H9 (cell line): Measurements from ENCODE around the gene UBE2D1. TPM values are rescaled to one million over a fixed set of nuclear protein-coding genes. Genes with fewer than 3 reads are reported as not detected.

Source experiments
- DNase-seq: peaks from one replicate; pipeline ENCODE4 v3.0.0-alpha.2; 2017
- H2AFZ ChIP-seq: one replicate; pipeline ENCODE4 v1.6.1; 2013; ENCODE audit warnings: mild to moderate bottlenecking, low read length, control low read depth, moderate library complexity
- H2AK5ac ChIP-seq: 2 replicates; pipeline ENCODE4 v1.6.1; 2013; ENCODE audit warnings: low read length, control low read depth, mixed read lengths; ENCODE audit not compliant: insufficient read length
- H2BK120ac ChIP-seq: one replicate; pipeline ENCODE4 v1.6.1; 2013; ENCODE audit warnings: low read depth, mild to moderate bottlenecking, low read length, control low read depth, inconsistent platforms; ENCODE audit not compliant: poor library complexity, severe bottlenecking
- H2BK12ac ChIP-seq: 2 replicates; pipeline ENCODE4 v1.6.1; 2013; ENCODE audit warnings: low read length, control low read depth, mixed read lengths, low read depth; ENCODE audit not compliant: insufficient read length
- H2BK15ac ChIP-seq: 2 replicates; pipeline ENCODE4 v1.6.1; 2013; ENCODE audit warnings: low read depth, low read length, control low read depth
- H2BK20ac ChIP-seq: one replicate; pipeline ENCODE4 v1.6.1; 2013; ENCODE audit warnings: low read depth, mild to moderate bottlenecking, low read length, control low read depth, inconsistent platforms; ENCODE audit not compliant: poor library complexity, severe bottlenecking
- H2BK5ac ChIP-seq: 2 replicates; pipeline ENCODE4 v1.6.1; 2013; ENCODE audit warnings: low read length, control low read depth, mixed read lengths; ENCODE audit not compliant: insufficient read length
- H3K14ac ChIP-seq: 2 replicates; pipeline ENCODE4 v1.6.1; 2013; ENCODE audit warnings: low read length, control low read depth; ENCODE audit not compliant: insufficient read depth
- H3K18ac ChIP-seq: 2 replicates; pipeline ENCODE4 v1.6.1; 2013; ENCODE audit warnings: low read depth, mild to moderate bottlenecking, mixed read lengths, low read length, control low read depth; ENCODE audit not compliant: insufficient read length
- H3K23ac ChIP-seq: 2 replicates; pipeline ENCODE4 v1.6.1; 2013; ENCODE audit warnings: low read length, control low read depth, mixed read lengths, low read depth; ENCODE audit not compliant: insufficient read length
- H3K23me2 ChIP-seq: 2 replicates; pipeline ENCODE4 v1.6.1; 2013; ENCODE audit warnings: low read depth, mild to moderate bottlenecking, mixed read lengths, low read length, control low read depth; ENCODE audit not compliant: insufficient read length, poor library complexity, severe bottlenecking
- H3K27ac ChIP-seq: 2 replicates; pipeline ENCODE4 v1.5.1; 2013; ENCODE audit warnings: low read length, control low read depth, mixed read lengths, low read depth; ENCODE audit not compliant: insufficient read length
- H3K27me3 ChIP-seq: 2 replicates; pipeline ENCODE4 v1.6.1; 2013; ENCODE audit warnings: low read length, control low read depth, inconsistent platforms; ENCODE audit not compliant: insufficient read depth
- H3K4ac ChIP-seq: 2 replicates; pipeline ENCODE4 v1.6.1; 2013; ENCODE audit warnings: low read depth, mild to moderate bottlenecking, control low read depth, inconsistent platforms, low read length, moderate library complexity
- H3K4me1 ChIP-seq: 2 replicates; pipeline ENCODE4 v1.6.1; 2013; ENCODE audit warnings: low read length, control low read depth, inconsistent platforms; ENCODE audit not compliant: insufficient read depth
- H3K4me2 ChIP-seq: 2 replicates; pipeline ENCODE4 v1.6.1; 2013; ENCODE audit warnings: low read length, control low read depth, mixed read lengths; ENCODE audit not compliant: insufficient read length, insufficient read depth
- H3K56ac ChIP-seq: 2 replicates; pipeline ENCODE4 v1.6.1; 2013; ENCODE audit warnings: low read depth, mild to moderate bottlenecking, mixed read lengths, low read length, control low read depth; ENCODE audit not compliant: insufficient read length
- H3K79me1 ChIP-seq: 2 replicates; pipeline ENCODE4 v1.6.1; 2013; ENCODE audit warnings: low read depth, mild to moderate bottlenecking, moderate library complexity, low read length, control low read depth, inconsistent platforms; ENCODE audit not compliant: insufficient read depth, poor library complexity, severe bottlenecking
- H3K79me2 ChIP-seq: 2 replicates; pipeline ENCODE4 v1.6.1; 2013; ENCODE audit warnings: low read length, control low read depth, inconsistent platforms; ENCODE audit not compliant: insufficient read depth
- H3K9ac ChIP-seq: 2 replicates; pipeline ENCODE4 v1.6.1; 2013; ENCODE audit warnings: low read length, control low read depth, mixed read lengths; ENCODE audit not compliant: insufficient read length; ENCODE audit errors: extremely low read depth
- H3K9me3 ChIP-seq: one replicate; pipeline ENCODE4 v1.6.1; 2013; ENCODE audit warnings: low read depth, low read length, inconsistent platforms; ENCODE audit not compliant: control insufficient read depth
- H3T11ph ChIP-seq: one replicate; pipeline ENCODE4 v1.6.1; 2013; ENCODE audit warnings: mild to moderate bottlenecking, low read length, control low read depth, inconsistent platforms
- H4K20me1 ChIP-seq: one replicate; pipeline ENCODE4 v1.6.1; 2013; ENCODE audit not compliant: control insufficient read depth, insufficient read length, insufficient read depth
- H4K5ac ChIP-seq: 2 replicates; pipeline ENCODE4 v1.6.1; 2013; ENCODE audit warnings: low read depth, mild to moderate bottlenecking, mixed read lengths, low read length, control low read depth; ENCODE audit not compliant: insufficient read length
- H4K8ac ChIP-seq: replicated peaks from 2 replicates; pipeline ENCODE4 v1.6.1; 2013; ENCODE audit warnings: low read length, control low read depth, mixed read lengths, low read depth; ENCODE audit not compliant: insufficient read length
- H4K91ac ChIP-seq: 2 replicates; pipeline ENCODE4 v1.6.1; 2013; ENCODE audit warnings: low read depth, mild to moderate bottlenecking, moderate library complexity, mixed read lengths, low read length, control low read depth; ENCODE audit not compliant: insufficient read length
- H3K27ac Mint-ChIP-seq, 3 experiments: 2 replicates in 2 of 3; 3 replicates in 1 of 3; pipeline ENCODE4 v1.8.0; 2020 to 2021; ENCODE audit warnings: mixed read lengths in 3 of 3, mild to moderate bottlenecking in 1 of 3, moderate library complexity in 1 of 3
- H3K27me3 Mint-ChIP-seq: 2 replicates; pipeline ENCODE4 v1.8.0; 2021; ENCODE audit warnings: low read depth, mild to moderate bottlenecking, moderate library complexity, mixed read lengths
- H3K36me3 Mint-ChIP-seq, 3 experiments: 2 replicates in 2 of 3; 3 replicates in 1 of 3; pipeline ENCODE4 v1.8.0; 2020 to 2021; ENCODE audit warnings: low read depth in 3 of 3, mixed read lengths in 3 of 3; ENCODE audit not compliant: insufficient read depth in 1 of 3
- H3K4me1 Mint-ChIP-seq, 2 experiments: 2 replicates each; pipeline ENCODE4 v1.8.0; 2020; ENCODE audit warnings: mixed read lengths in 2 of 2
- H3K4me3 Mint-ChIP-seq, 2 experiments: 2 replicates in 1 of 2; 3 replicates in 1 of 2; pipeline ENCODE4 v1.8.0; 2020 to 2021; ENCODE audit warnings: mild to moderate bottlenecking in 2 of 2, mixed read lengths in 2 of 2, moderate library complexity in 1 of 2
- H3K9me3 Mint-ChIP-seq, 2 experiments: 2 replicates in 1 of 2; 3 replicates in 1 of 2; pipeline ENCODE4 v1.8.0; 2020; ENCODE audit warnings: mild to moderate bottlenecking in 2 of 2, mixed read lengths in 2 of 2, moderate library complexity in 1 of 2
- CTCF ChIP-seq: fragments of 200-600 bp; sonication (generic); conservative IDR thresholded peaks from 3 replicates; pipeline ENCODE4 v1.8.0; 2021; ENCODE audit warnings: antibody characterized with exemption, mild to moderate bottlenecking
- WGBS: extraction: QIAGEN DNeasy Blood & Tissue Kit; methylation state at CpG from one replicate; pipeline ENCODE4 v1.1.7; 2013; ENCODE audit warnings: missing lambda C conversion rate, low lambda C conversion rate, mixed read lengths; ENCODE audit not compliant: insufficient read length; ENCODE audit errors: extremely low coverage; 5-methylcytosine and 5-hydroxymethylcytosine counted together
- total RNA-seq: library from RNA; stranded (reverse); gene quantifications from 2 replicates; pipeline ENCODE4 v1.2.1, GENCODE V29; 2021

The UBE2D1 gene
- total RNA-seq, 1 experiment from 2014 or later: 26.8 TPM

GRCh38 chr10:58362027-58362789 is 27.4 kb downstream of the UBE2D1 start:
- Mint-ChIP-seq H3K27ac (no peak overlapping the region), H3K4me1 (peaks cover 0 to 11% of the 10 kb centered on the region in 2 experiments; a peak in 2 of 4 replicates), H3K27me3 (no peaks in the 10 kb centered on the region), H3K4me3 (no peak overlapping the region), H3K9me3 (no peaks in the 10 kb centered on the region), H3K36me3 (peaks cover 0 to 3% (median 0%) of the 10 kb centered on the region in 3 experiments; a peak in 2 of 7 replicates)
- H4K20me1 ChIP-seq: no peaks in the 10 kb centered on the region
- H3K18ac ChIP-seq: no peak overlapping the region
- H3K4me2 ChIP-seq: no peak overlapping the region
- H3K4me1 ChIP-seq: no peaks in the 10 kb centered on the region; the same call in 1 of the 2 replicates
- H4K91ac ChIP-seq: no peak overlapping the region
- H3K23me2 ChIP-seq: no peaks in the 10 kb centered on the region
- H2BK15ac ChIP-seq: no peak overlapping the region
- no peak overlapping the region for H3K4ac ChIP-seq
- H3K27ac ChIP-seq: no peak overlapping the region
- no peak overlapping the region for H2AK5ac ChIP-seq
- no peak for DNase-seq
- H3K79me2 ChIP-seq: no peaks in the 10 kb centered on the region
- no peak overlapping the region for H4K5ac ChIP-seq
- no peak overlapping the region for H3K14ac ChIP-seq
- H3K56ac ChIP-seq: no peak overlapping the region
- no CpG with 5 or more reads among the region's 1 CpG for WGBS
- H2BK20ac ChIP-seq: no peak overlapping the region
- TF ChIP-seq CTCF: no peak
- H4K8ac ChIP-seq: no peak overlapping the region
- no peaks in the 10 kb centered on the region for H3K79me1 ChIP-seq
- H2BK12ac ChIP-seq: no peak overlapping the region
- H2BK5ac ChIP-seq: no peak overlapping the region
- H3K9me3 ChIP-seq: no peaks in the 10 kb centered on the region
- no peak overlapping the region for H3K9ac ChIP-seq
- H3T11ph ChIP-seq: no peak overlapping the region
- no peak overlapping the region for H2AFZ ChIP-seq
- H3K23ac ChIP-seq: no peak overlapping the region
- no peak overlapping the region for H2BK120ac ChIP-seq
- no peaks in the 10 kb centered on the region for H3K27me3 ChIP-seq
